GM18498 (cell line): ENCODE measurements around the gene ENO2.

Source experiments
- ATAC-seq: cut with Tn5 transposase; IDR thresholded peaks from one replicate; pipeline ENCODE4 v1.9.1; 2021; ENCODE audit warnings: mild to moderate bottlenecking, moderate library complexity; ENCODE audit not compliant: unreplicated experiment

The ENO2 gene

GRCh38 chr12:6959058-6959804, 44.9 kb downstream of the ENO2 start:
- ATAC-seq = peak; percentile 53

GRCh38 chr12:6959805-6960592, 45.6 kb downstream of the ENO2 start:
- ATAC-seq = no peak

GRCh38 chr12:6960593-6961277, 46.4 kb downstream of the ENO2 start:
- ATAC-seq = peak; percentile 24

- no peak for ATAC-seq
Observed at GRCh38 chr12:6961278-6961694, 46.9 kb downstream of the ENO2 start.

- ATAC-seq = no peak
Observed at GRCh38 chr12:6961695-6962284, 47.4 kb downstream of the ENO2 start.

GRCh38 chr12:6962285-6963015, 48.1 kb downstream of the ENO2 start:
- ATAC-seq = no peak

- no peak for ATAC-seq
Observed at GRCh38 chr12:6963016-6963731, 48.8 kb downstream of the ENO2 start.

GRCh38 chr12:6963791-6964413, 49.5 kb downstream of the ENO2 start:
- ATAC-seq = no peak

GRCh38 chr12:6964605-6965025, 50.2 kb downstream of the ENO2 start:
- no peak for ATAC-seq

GRCh38 chr12:6965026-6965661, 50.8 kb downstream of the ENO2 start:
- ATAC-seq = peak; percentile 44

- no peak for ATAC-seq
Observed at GRCh38 chr12:6965714-6966113, 51.3 kb downstream of the ENO2 start.

GRCh38 chr12:6966351-6966750, 52.0 kb downstream of the ENO2 start:
- ATAC-seq = no peak

GRCh38 chr12:6967651-6968100, 53.3 kb downstream of the ENO2 start:
- ATAC-seq = no peak

GRCh38 chr12:6968426-6968825, 54.0 kb downstream of the ENO2 start:
- no peak for ATAC-seq

GRCh38 chr12:6970096-6970527, 55.7 kb downstream of the ENO2 start:
- no peak for ATAC-seq
